NCI-H524 (cell line): ENCODE results near the gene CRACDL.

Experiments used
- DNase-seq, 2 experiments: peaks; one replicate each; lab custom pipeline; 2025; lab: John Stamatoyannopoulos, UW

The CRACDL gene

DNA sequence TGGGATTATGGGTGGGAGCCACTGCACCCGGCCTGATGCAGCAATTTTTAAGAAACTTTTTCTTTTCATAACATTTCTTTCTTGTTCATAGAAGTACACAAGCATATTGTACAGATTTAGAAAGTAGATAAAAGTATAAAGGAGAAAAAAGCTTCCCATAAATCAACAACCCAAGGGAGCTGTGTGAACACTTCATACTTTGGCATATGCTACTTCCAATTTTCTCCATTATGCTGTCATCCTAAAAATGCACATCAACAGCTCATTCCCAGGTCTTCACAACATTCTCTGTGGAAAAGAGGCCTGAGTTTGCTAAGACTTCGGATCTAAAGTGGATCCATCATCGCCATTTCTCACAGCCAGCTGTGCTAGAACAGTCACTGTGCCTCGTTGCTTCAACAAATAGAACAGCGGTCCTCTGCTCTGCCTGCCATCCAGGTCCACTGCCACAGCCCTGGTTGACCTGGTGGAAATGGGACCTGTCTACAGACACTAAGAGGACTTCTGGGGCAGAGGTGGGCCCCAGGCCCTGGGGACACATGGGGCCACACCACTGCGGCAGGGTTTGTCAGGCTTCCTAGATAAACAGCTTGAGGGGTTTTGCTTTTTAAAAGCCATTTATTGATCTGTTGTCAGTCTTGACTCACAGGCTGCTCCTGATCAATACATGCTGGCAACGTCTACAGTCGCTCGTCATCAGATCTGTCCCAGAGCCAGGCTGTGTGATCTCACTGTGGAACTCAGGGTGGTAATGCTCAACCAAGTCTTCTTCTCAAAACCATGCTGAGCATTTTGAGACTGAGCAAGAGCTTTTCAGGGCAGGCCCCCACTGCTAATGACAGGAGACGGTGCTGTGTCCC, 132.4 kb downstream of the CRACDL start:
- no peak for DNase-seq

DNA sequence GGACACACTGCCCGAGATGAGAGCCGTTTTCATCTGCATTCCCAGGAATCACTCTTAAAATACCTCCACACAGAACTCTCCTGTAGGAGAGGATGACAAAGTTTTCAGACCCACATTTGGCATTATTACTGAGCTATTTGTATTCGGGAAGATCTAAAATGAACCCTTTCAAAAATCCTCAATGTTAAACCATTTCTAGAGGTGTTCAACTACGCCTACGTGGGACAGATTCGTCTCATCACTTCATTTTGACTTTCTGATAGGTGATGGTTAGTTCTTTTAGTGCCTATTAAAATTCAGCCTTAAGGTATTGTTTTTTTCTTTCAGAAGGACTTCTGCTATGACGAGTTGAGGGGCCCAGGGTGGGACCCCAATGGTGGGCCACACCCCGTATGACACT, 133.7 kb downstream of the CRACDL start:
- no peak for DNase-seq

GRCh38 chr2:98801921-98802321, 134.1 kb downstream of the CRACDL start:
- DNase-seq: no peak

DNA sequence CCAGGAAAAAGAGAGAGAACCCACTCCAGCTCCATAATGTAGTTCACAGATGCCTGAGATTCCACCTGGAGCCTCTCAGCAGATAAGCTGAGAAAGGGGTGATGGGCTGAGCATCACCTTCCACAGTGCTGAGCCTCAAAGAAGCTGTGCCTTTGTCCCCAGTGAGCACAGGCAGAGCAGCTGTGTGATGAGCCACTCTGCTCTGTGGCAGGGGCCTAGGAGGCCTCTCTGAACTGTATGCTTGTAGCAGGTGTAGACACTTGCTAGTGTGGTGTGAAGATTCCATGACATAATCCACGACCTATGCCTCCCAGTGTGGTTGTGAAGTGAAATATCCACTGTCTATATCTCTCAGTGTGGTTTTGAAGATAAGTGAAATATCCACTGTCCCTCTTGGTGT, 134.7 kb downstream of the CRACDL start:
- no peak for DNase-seq

GRCh38 chr2:98800330-98801064, 135.5 kb downstream of the CRACDL start:
- no peak for DNase-seq

- no peak for DNase-seq
Observed at GRCh38 chr2:98799375-98800329, 136.4 kb downstream of the CRACDL start.

GRCh38 chr2:98796775-98797544, 139.1 kb downstream of the CRACDL start:
- DNase-seq: no peak

- no peak for DNase-seq
Observed at GRCh38 chr2:98795891-98796676, 139.9 kb downstream of the CRACDL start.

DNA sequence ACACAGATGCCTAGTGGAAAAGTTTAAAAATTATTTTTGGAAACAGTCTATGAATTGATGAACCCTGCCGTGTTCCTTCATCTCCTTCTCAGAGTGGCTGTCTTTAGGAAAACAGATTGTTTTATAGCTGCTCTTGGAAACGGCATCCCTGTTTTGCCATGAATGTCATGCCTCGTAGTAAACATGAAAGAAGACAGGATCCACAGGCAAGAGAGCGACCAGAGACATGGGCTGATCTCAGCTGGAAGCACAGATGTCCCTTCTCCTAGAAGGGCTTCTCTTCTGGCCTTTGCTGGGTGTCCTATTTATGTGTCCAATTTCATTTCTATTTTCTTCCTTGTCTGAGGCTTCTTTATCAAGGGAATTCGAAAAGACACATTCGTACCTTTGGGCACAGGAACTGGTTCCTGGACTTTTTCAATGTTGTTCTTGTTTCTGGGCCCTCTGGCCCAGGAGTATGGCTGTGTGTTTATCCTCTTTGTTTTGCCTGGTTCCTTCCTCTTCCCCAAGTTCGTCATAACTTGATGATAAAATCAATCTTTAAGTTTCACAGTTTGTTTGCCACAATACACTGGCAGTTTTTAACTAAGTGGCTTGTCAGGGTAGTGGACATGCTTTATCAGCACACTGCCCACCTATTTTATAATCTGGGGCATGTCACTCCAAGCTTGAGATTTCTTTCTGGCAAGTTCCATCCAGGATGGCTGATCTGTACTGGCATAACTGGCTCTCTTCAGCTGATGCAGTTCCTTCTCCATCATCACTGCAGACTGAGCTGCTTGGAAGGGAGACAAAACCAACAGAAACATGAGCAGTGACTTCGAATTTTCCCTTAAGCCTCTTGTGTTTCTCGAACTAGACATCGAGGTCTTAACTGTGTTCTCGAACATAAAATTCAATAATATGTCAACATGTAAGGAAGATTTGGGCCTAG, 141.9 kb downstream of the CRACDL start:
- DNase-seq: no peak

DNA sequence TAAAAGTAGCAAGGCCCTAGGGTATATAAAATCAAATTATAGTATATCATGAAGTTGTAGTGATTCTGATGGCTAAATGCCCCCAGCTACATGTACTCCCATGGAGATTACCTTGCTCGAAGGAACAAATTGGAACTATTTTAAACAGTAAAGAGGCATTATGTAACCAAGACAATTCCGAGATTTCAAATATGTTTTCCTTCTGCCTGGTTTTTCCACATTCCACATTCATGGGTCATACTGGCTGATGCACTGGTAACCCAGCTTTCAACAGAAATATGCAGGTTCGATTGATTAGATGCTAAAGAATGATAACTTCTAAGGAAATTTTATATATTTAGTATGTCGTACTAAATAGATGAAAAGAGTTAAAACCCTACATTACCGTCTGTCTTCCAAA, 142.8 kb downstream of the CRACDL start:
- DNase-seq: no peak

- DNase-seq: no peak
Observed at GRCh38 chr2:98790221-98790620, 145.8 kb downstream of the CRACDL start.

DNA sequence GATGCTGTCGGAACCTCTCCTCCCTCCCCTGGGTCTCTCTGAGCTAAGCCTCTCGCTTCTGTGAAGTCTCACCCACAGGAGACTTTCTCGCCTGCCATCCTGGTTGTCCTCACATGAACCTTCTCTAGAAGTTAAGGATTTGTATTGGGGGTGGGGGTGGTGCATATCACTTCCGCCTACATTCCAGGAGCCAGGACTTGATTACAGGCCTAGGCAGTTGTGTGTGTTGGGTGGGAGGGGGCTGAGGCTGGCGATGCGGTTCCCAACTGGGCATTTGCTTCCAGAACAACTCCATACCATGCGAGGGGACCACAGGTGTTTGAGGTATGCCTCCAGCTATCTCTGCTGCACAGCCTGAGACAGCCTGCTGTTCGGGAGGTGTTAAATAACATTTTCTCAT, 148.3 kb downstream of the CRACDL start:
- DNase-seq: peak in 1 of 2 experiments; percentile 40

DNA sequence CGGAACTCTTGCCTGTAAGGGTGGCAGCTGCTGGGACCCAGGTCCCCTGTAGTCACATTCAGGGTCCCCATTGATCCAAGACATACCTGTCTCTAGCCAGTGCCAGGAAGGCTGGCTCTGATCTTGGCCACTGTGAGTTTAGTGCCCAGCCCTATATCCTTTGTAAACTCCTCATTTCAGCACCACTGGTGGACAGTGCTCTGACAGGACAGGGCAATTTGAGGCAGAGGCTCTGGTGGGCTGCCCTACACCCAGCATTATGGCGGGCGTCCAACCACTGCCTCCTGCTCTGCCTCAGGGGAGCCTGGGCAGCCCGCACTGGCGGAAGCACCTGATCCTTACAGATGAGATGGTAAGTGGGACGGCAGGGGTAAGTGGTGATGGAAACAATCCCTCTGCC, 149.8 kb downstream of the CRACDL start:
- no peak for DNase-seq

GRCh38 chr2:98782570-98782969, 153.5 kb downstream of the CRACDL start:
- DNase-seq: no peak

GRCh38 chr2:98781822-98782221, 154.2 kb downstream of the CRACDL start:
- DNase-seq: no peak

DNA sequence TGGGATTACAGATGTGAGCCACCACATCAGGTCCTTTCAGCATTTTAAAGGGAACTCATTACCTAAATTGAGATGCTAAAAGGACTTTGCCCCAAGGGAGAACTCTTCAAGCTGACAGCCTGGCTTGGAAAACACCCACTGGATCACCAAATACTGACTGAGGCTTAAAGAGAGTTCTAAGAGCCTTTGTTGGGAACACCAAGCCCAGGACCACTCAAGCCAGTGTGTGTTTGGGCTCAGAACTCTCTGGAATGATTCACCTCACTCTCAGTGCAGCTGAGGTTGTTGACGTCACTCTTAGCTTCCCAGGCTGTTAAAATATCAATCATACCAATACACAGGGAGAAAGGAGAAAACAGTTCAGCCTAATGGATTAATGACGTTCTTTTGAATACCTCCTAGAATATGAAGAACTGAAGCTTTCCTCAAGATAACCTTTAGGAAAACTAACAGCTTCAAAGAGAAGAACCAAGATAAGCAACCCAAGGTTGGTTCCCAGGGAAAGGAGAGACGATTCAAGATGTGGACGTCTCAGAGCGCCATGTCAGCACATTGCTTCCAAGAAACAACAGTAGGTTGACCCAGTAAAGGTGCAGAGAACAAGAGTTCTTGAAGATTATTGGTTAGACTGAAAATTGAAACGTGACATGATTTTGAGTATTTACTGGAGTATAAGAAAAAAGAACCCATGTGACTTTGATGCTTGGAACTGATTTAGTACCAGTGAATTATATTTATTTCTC, 157.1 kb downstream of the CRACDL start:
- DNase-seq: no peak

- DNase-seq: no peak
Observed at GRCh38 chr2:98778151-98778550, 157.9 kb downstream of the CRACDL start.

GRCh38 chr2:98777710-98778109, 158.3 kb downstream of the CRACDL start:
- no peak for DNase-seq

- DNase-seq: no peak
Observed at GRCh38 chr2:98777076-98777475, 158.9 kb downstream of the CRACDL start.
